Motor neuron (in vitro differentiated cells): ENCODE data around the gene POSTN. TPM values are rescaled to one million over a fixed set of nuclear protein-coding genes. Genes with fewer than 3 reads are reported as not detected.
A peak's percentile ranks its signal among the peaks of the same experiment; 100 is the strongest.

Experiments used
- ATAC-seq, 8 experiments: fragments of 200-7000 bp; cut with Tn5 transposase; replicated peaks in 6 of 8; 2 replicates each; pipeline ENCODE4 v1.8.0; 2021; ENCODE audit warnings: mild to moderate bottlenecking in 8 of 8, moderate library complexity in 8 of 8
- H3K27ac ChIP-seq, 2 donors: fragments of 250-450 bp; sonication (Bioruptor Pico); 2 replicates each; pipeline ENCODE4 v1.9.0; 2021; ENCODE audit warnings: antibody characterized with exemption in 2 of 2, mild to moderate bottlenecking in 2 of 2, moderate library complexity in 1 of 2
- H3K4me1 ChIP-seq, 2 donors: fragments of 250-450 bp; sonication (Bioruptor Pico); replicated peaks in 1 of 2; 2 replicates each; pipeline ENCODE4 v1.6.1; 2021; ENCODE audit warnings: antibody characterized with exemption in 2 of 2, mild to moderate bottlenecking in 2 of 2, moderate library complexity in 1 of 2
- H3K4me3 ChIP-seq, 5 donors: fragments of 250-450 bp; sonication (Bioruptor Pico); 2 replicates each; pipeline ENCODE4 v1.9.0; 2021; ENCODE audit warnings: antibody characterized with exemption in 5 of 5, mild to moderate bottlenecking in 5 of 5, moderate library complexity in 4 of 5
- WGBS, 10 experiments: fragments of 450-650 bp; shearing (Covaris generic); methylation state at CpG; one replicate each; pipeline ENCODE4 v1.0.0; 2022; 5-methylcytosine and 5-hydroxymethylcytosine counted together
- in situ Hi-C, 9 experiments: fragments of 400-800 bp; cut with MboI; loops; one replicate each; pipeline ENCODE4 v1.15.0; 2021; ENCODE audit warnings: low sequenced_read_pairs in 9 of 9, low pct_unique_long_range_greater_than_20kb in 2 of 9; ENCODE audit not compliant: unreplicated experiment in 9 of 9
- total RNA-seq, 8 experiments: library from RNA; unstranded; fragments of 300-600 nt; gene quantifications; 2 replicates each; pipeline versions ENCODE4 v1.2.3 to v1.2.4, GENCODE V29; 2022

Gene POSTN
- total RNA-seq, 8 experiments from 2014 or later = 0.21 to 352 (median 0.93) TPM; not detected in 2

GRCh38 chr13:37539976-37540605 lies 58.5 kb downstream of the POSTN start:
- no peaks in the 10 kb centered on the region for H3K4me1 ChIP-seq
- peak in 1 of 8 experiments; percentile 11 for ATAC-seq
- in situ Hi-C loops = no loop called here
- WGBS, 10 experiments = 11 to 100% (median 86%) methylated on average over 1 to 3 of the region's 3 CpGs; no CpG with 5 or more reads in 1 of the 10 experiments
- H3K4me3 ChIP-seq = no peak overlapping the region
- H3K27ac ChIP-seq = no peak overlapping the region

- in situ Hi-C loops = no loop called here
- no peak overlapping the region for H3K27ac ChIP-seq
- no peak overlapping the region for H3K4me3 ChIP-seq
- ATAC-seq = peak in 2 of 8 experiments; percentile 67 to 86
- no peaks in the 10 kb centered on the region for H3K4me1 ChIP-seq
- WGBS, 10 experiments = 68 to 100% (median 80%) methylated on average over 1 to 2 of the region's 2 CpGs; no CpG with 5 or more reads in 2 of the 10 experiments
These were observed 59.4 kb downstream of the POSTN start for GRCh38 chr13:37539170-37539569.

- ATAC-seq = no peak
- in situ Hi-C loops = no loop called here
- Histone ChIP-seq H3K4me1 (no peaks in the 10 kb centered on the region), H3K4me3 (no peak overlapping the region), H3K27ac (no peak overlapping the region)
- WGBS, 10 experiments = 19 to 100% (median 75%) methylated on average over 1 to 2 of the region's 2 CpGs; no CpG with 5 or more reads in 1 of the 10 experiments
These were observed 63.1 kb downstream of the POSTN start for GRCh38 chr13:37535501-37535900.

GRCh38 chr13:37534676-37535075 lies 63.9 kb downstream of the POSTN start:
- no peak overlapping the region for H3K27ac ChIP-seq
- in situ Hi-C loops = no loop called here
- H3K4me1 ChIP-seq = no peaks in the 10 kb centered on the region
- ATAC-seq = no peak
- no peak overlapping the region for H3K4me3 ChIP-seq
- WGBS, 10 experiments = 80 to 100% (median 94%) methylated on average over 1 of the region's 1 CpG; no CpG with 5 or more reads in 2 of the 10 experiments

GRCh38 chr13:37534181-37534580 lies 64.4 kb downstream of the POSTN start:
- no peak overlapping the region for H3K4me3 ChIP-seq
- in situ Hi-C loops = no loop called here

GRCh38 chr13:37531049-37531448 lies 67.5 kb downstream of the POSTN start:
- WGBS, 10 experiments = 37 to 100% (median 76%) methylated on average over 1 to 2 of the region's 2 CpGs
- no peak for ATAC-seq
- no peaks in the 10 kb centered on the region for H3K4me1 ChIP-seq
- no peak overlapping the region for H3K4me3 ChIP-seq
- in situ Hi-C loops = no loop called here
- H3K27ac ChIP-seq = no peak overlapping the region

More at GRCh38 chr13:37534181-37534580, 64.4 kb downstream of the POSTN start:
- 28 to 86% (median 78%) methylated on average over 2 to 3 of the region's 3 CpGs; no CpG with 5 or more reads in 1 of the 10 experiments for WGBS, 10 experiments
- Histone ChIP-seq H3K27ac (no peak overlapping the region), H3K4me1 (no peaks in the 10 kb centered on the region)
- ATAC-seq = no peak

GRCh38 chr13:37529751-37530385 lies 68.7 kb downstream of the POSTN start:
- WGBS, 10 experiments = 31 to 100% (median 79%) methylated on average over 1 to 2 of the region's 2 CpGs
- in situ Hi-C loops = no loop called here
- Histone ChIP-seq H3K4me3 (no peak overlapping the region), H3K4me1 (no peaks in the 10 kb centered on the region), H3K27ac (no peak overlapping the region)
- ATAC-seq = no peak

GRCh38 chr13:37526710-37527473 lies 71.7 kb downstream of the POSTN start:
- 14 to 94% (median 72%) methylated on average over 1 to 3 of the region's 3 CpGs for WGBS, 10 experiments
- Histone ChIP-seq H3K4me3 (no peak overlapping the region), H3K4me1 (no peaks in the 10 kb centered on the region), H3K27ac (no peak overlapping the region)
- ATAC-seq = peak in 1 of 8 experiments; percentile 38
- in situ Hi-C loops = no loop called here

GRCh38 chr13:37515226-37515625 lies 83.3 kb downstream of the POSTN start:
- in situ Hi-C loops = no loop called here
- no peaks in the 10 kb centered on the region for H3K4me1 ChIP-seq
- H3K27ac ChIP-seq = no peak overlapping the region
- no peak overlapping the region for H3K4me3 ChIP-seq
- 70 to 100% (median 93%) methylated on average over 1 of the region's 1 CpG; no CpG with 5 or more reads in 1 of the 10 experiments for WGBS, 10 experiments
- no peak for ATAC-seq
